HEK293 (cell line): ENCODE data around the gene MARF1.

Experiments
- CTCF ChIA-PET: fragments of 350-600 bp; formaldehyde crosslinking; extraction: SDS; loops from one replicate; lab custom pipeline; 2021; ENCODE audit warnings: antibody characterized with exemption; lab: Yijun Ruan, JAX
- POLR2A ChIA-PET: fragments of 300-600 bp; formaldehyde crosslinking; extraction: SDS; loops from one replicate; lab custom pipeline; 2020; ENCODE audit warnings: antibody characterized with exemption, inconsistent platforms; lab: Yijun Ruan, JAX
- H3K27ac ChIP-seq: fragments of 200-500 bp; sonication (Bioruptor generic); 2 replicates; pipeline ENCODE4 v1.5.1; 2014; ENCODE audit warnings: low read depth, low read length, control low read depth, inconsistent platforms; ENCODE audit errors: extremely low read depth
- H3K36me3 ChIP-seq, 2 experiments: fragments of 200-500 bp in 1 of 2; sonication (Bioruptor generic) in 1 of 2; 1 replicate in 1 of 2; 2 replicates in 1 of 2; pipeline ENCODE4 v1.5.1; 2014 to 2017; ENCODE audit warnings: inconsistent platforms in 2 of 2, low read length in 2 of 2; ENCODE audit not compliant: control insufficient read depth in 2 of 2, insufficient read depth in 1 of 2
- H3K4me1 ChIP-seq: fragments of 200-500 bp; sonication (Bioruptor generic); 2 replicates; pipeline ENCODE4 v1.5.1; 2014; ENCODE audit warnings: mild to moderate bottlenecking, low read length, inconsistent platforms; ENCODE audit not compliant: control insufficient read depth, insufficient read depth
- H3K4me3 ChIP-seq: 2 replicates; pipeline ENCODE4 v1.5.1; 2011; ENCODE audit warnings: low read depth, mild to moderate bottlenecking, control low read depth, low read length, moderate library complexity
- H3K9me3 ChIP-seq: fragments of 200-500 bp; sonication (Bioruptor generic); 2 replicates; pipeline ENCODE4 v1.5.1; 2014; ENCODE audit warnings: low read depth, low read length, inconsistent platforms; ENCODE audit not compliant: control insufficient read depth, insufficient read depth
- GLI4 ChIP-seq: fragments of 450-650 bp; formaldehyde crosslinking; IDR thresholded peaks from 2 replicates; pipeline ENCODE4 v1.5.1; 2016; ENCODE audit warnings: missing biosample characterization, missing genetic modification characterization
- KLF8 ChIP-seq: fragments of 450-650 bp; formaldehyde crosslinking; IDR thresholded peaks from 2 replicates; pipeline ENCODE4 v1.5.1; 2016; ENCODE audit warnings: missing biosample characterization, missing genetic modification characterization
- MEIS1 ChIP-seq: sonication (generic); formaldehyde crosslinking; IDR thresholded peaks from 2 replicates; pipeline ENCODE4 v1.8.1; 2022; ENCODE audit warnings: missing genetic modification reagents, mild to moderate bottlenecking, borderline replicate concordance
- OVOL3 ChIP-seq: fragments of 450-650 bp; formaldehyde crosslinking; IDR thresholded peaks from 2 replicates; pipeline ENCODE4 v1.5.1; 2016; ENCODE audit warnings: missing biosample characterization, missing genetic modification characterization
- PBX3 ChIP-seq: sonication (generic); formaldehyde crosslinking; IDR thresholded peaks from 2 replicates; pipeline ENCODE4 v1.8.1; 2022; ENCODE audit warnings: mild to moderate bottlenecking, moderate library complexity, missing genetic modification reagents
- PRDM6 ChIP-seq: fragments of 450-650 bp; formaldehyde crosslinking; IDR thresholded peaks from 2 replicates; pipeline ENCODE4 v1.5.1; 2017; ENCODE audit warnings: missing biosample characterization, missing genetic modification characterization
- TRIM28 ChIP-seq: IDR thresholded peaks from 2 replicates; pipeline ENCODE4 v1.6.1; 2011; ENCODE audit warnings: low read length, control low read depth, borderline replicate concordance
- WT1 ChIP-seq: fragments of 450-650 bp; formaldehyde crosslinking; IDR thresholded peaks from 2 replicates; pipeline ENCODE4 v1.5.1; 2016; ENCODE audit warnings: missing biosample characterization, missing genetic modification characterization
- ZNF114 ChIP-seq: fragments of 450-650 bp; formaldehyde crosslinking; IDR thresholded peaks from 2 replicates; pipeline ENCODE4 v1.5.0; 2017; ENCODE audit warnings: missing biosample characterization, missing genetic modification characterization
- ZNF121 ChIP-seq: fragments of 450-650 bp; formaldehyde crosslinking; IDR thresholded peaks from 2 replicates; pipeline ENCODE4 v1.5.1; 2016; ENCODE audit warnings: missing biosample characterization, missing genetic modification characterization
- ZNF138 ChIP-seq: fragments of 450-650 bp; formaldehyde crosslinking; IDR thresholded peaks from 2 replicates; pipeline ENCODE4 v1.5.1; 2016; ENCODE audit warnings: missing biosample characterization, missing genetic modification characterization, borderline replicate concordance
- ZNF140 ChIP-seq: fragments of 450-650 bp; formaldehyde crosslinking; IDR thresholded peaks from 2 replicates; pipeline ENCODE4 v1.5.1; 2016; ENCODE audit warnings: missing biosample characterization, missing genetic modification characterization
- ZNF16 ChIP-seq: fragments of 450-650 bp; formaldehyde crosslinking; IDR thresholded peaks from 2 replicates; pipeline ENCODE4 v1.5.1; 2016; ENCODE audit warnings: low read depth, missing biosample characterization, missing genetic modification characterization
- ZNF175 ChIP-seq: fragments of 450-650 bp; formaldehyde crosslinking; IDR thresholded peaks from 2 replicates; pipeline ENCODE4 v1.5.1; 2016; ENCODE audit warnings: missing biosample characterization, missing genetic modification characterization
- ZNF274 ChIP-seq, 2 experiments: fragments of 200-500 bp in 1 of 2; fragments of 450-650 bp in 1 of 2; sonication (Bioruptor generic) in 1 of 2; formaldehyde crosslinking in 1 of 2; IDR thresholded peaks; 2 replicates each; pipeline versions ENCODE4 v1.5.1 to v1.6.1; 2014 to 2016; ENCODE audit warnings: borderline replicate concordance in 1 of 2, inconsistent platforms in 1 of 2, low read length in 1 of 2, missing biosample characterization in 1 of 2, missing genetic modification characterization in 1 of 2
- ZNF280D ChIP-seq: fragments of 450-650 bp; formaldehyde crosslinking; IDR thresholded peaks from 2 replicates; pipeline ENCODE4 v1.5.1; 2016; ENCODE audit warnings: missing biosample characterization, missing genetic modification characterization
- ZNF311 ChIP-seq: fragments of 450-650 bp; formaldehyde crosslinking; IDR thresholded peaks from 2 replicates; pipeline ENCODE4 v1.5.1; 2017; ENCODE audit warnings: missing biosample characterization, missing genetic modification characterization, borderline replicate concordance
- ZNF335 ChIP-seq: fragments of 450-650 bp; formaldehyde crosslinking; conservative IDR thresholded peaks from 2 replicates; pipeline ENCODE4 v1.5.1; 2016; ENCODE audit warnings: missing biosample characterization, missing genetic modification characterization
- ZNF350 ChIP-seq: fragments of 450-650 bp; formaldehyde crosslinking; IDR thresholded peaks from 2 replicates; pipeline ENCODE4 v1.5.0; 2017; ENCODE audit warnings: missing biosample characterization, mild to moderate bottlenecking, missing genetic modification characterization
- ZNF354C ChIP-seq: fragments of 450-650 bp; formaldehyde crosslinking; IDR thresholded peaks from 2 replicates; pipeline ENCODE4 v1.5.1; 2016; ENCODE audit warnings: missing biosample characterization, missing genetic modification characterization, low read depth, borderline replicate concordance
- ZNF398 ChIP-seq: fragments of 450-650 bp; formaldehyde crosslinking; IDR thresholded peaks from 2 replicates; pipeline ENCODE4 v1.5.1; 2017; ENCODE audit warnings: missing biosample characterization, missing genetic modification characterization
- ZNF449 ChIP-seq: fragments of 450-650 bp; formaldehyde crosslinking; IDR thresholded peaks from 2 replicates; pipeline ENCODE4 v1.5.1; 2017; ENCODE audit warnings: missing biosample characterization, mild to moderate bottlenecking, missing genetic modification characterization, moderate library complexity
- ZNF510 ChIP-seq: fragments of 450-650 bp; formaldehyde crosslinking; IDR thresholded peaks from 2 replicates; pipeline ENCODE4 v1.5.1; 2018; ENCODE audit warnings: mild to moderate bottlenecking, missing genetic modification characterization, missing biosample characterization; ENCODE audit not compliant: insufficient replicate concordance
- ZNF626 ChIP-seq: fragments of 450-650 bp; sonication (Bioruptor Pico); formaldehyde crosslinking; IDR thresholded peaks from 2 replicates; pipeline ENCODE4 v1.5.1; 2018; ENCODE audit warnings: missing biosample characterization, missing genetic modification characterization, inconsistent platforms
- ZNF704 ChIP-seq: fragments of 450-650 bp; formaldehyde crosslinking; IDR thresholded peaks from 2 replicates; pipeline ENCODE4 v1.5.1; 2016; ENCODE audit warnings: missing biosample characterization, missing genetic modification characterization
- ZNF792 ChIP-seq: fragments of 450-650 bp; formaldehyde crosslinking; IDR thresholded peaks from 2 replicates; pipeline ENCODE4 v1.5.1; 2016; ENCODE audit warnings: missing biosample characterization, missing genetic modification characterization

The MARF1 gene

GRCh38 chr16:15672514-15673167, 29.7 kb upstream of the MARF1 start:
- Histone ChIP-seq H3K9me3 (no peaks in the 10 kb centered on the region), H3K27ac (peak overlapping the region; percentile 68), H3K4me1 (peaks cover 5% of the 10 kb centered on the region; the same call in 1 of the 2 replicates), H3K36me3 (peaks cover 15 to 51% of the 10 kb centered on the region in 2 experiments; a peak in 2 of 3 replicates), H3K4me3 (no peak overlapping the region)
- CTCF ChIA-PET, result interaction anchor here (0.6 to 1.7 kb wide), 4 partner anchors 10 to 245 kb away, joined by 4 to 5 read pairs (median 4); no protein-coding TSS in a partner anchor
- POLR2A ChIA-PET, result interaction anchor here (0.7 to 1.2 kb wide), 2 partner anchors 16 to 18 kb away, joined by 3 to 4 read pairs; no protein-coding TSS in a partner anchor
- TF ChIP-seq ZNF510 (tag by site-specific recombination) (no peak), ZNF121 (tag by site-specific recombination) (no peak), ZNF16 (tag by site-specific recombination) (no peak), ZNF704 (no peak), ZNF350 (tag by site-specific recombination) (no peak), ZNF354C (tag by site-specific recombination) (no peak), PRDM6 (tag by site-specific recombination) (peak; percentile 41; the same call in 1 of the 2 replicates), MEIS1 (CRISPR knock-in tag) (no peak), ZNF398 (0 out of 2 replicates have a peak, but pooled peaks have one; percentile 30), ZNF138 (tag by site-specific recombination) (no peak), WT1 (tag by site-specific recombination) (peak; percentile 93), GLI4 (tag by site-specific recombination) (no peak), ZNF626 (tag by site-specific recombination) (no peak), ZNF311 (tag by site-specific recombination) (no peak), TRIM28 (no peak), ZNF335 (tag by site-specific recombination) (0 out of 2 replicates have a peak, but pooled peaks have one; percentile 44), ZNF792 (tag by site-specific recombination) (no peak), OVOL3 (tag by site-specific recombination) (no peak), ZNF274 (IDR thresholded peaks at IDR 0.05; ENCODE audit: low read length) (no peak), ZNF274 (tag by site-specific recombination; IDR thresholded peaks at IDR 0.05; ENCODE audit: borderline replicate concordance) (no peak), ZNF114 (tag by site-specific recombination) (no peak), ZNF280D (tag by site-specific recombination) (no peak), ZNF175 (no peak), PBX3 (CRISPR knock-in tag) (no peak), ZNF449 (tag by site-specific recombination) (no peak), ZNF140 (tag by site-specific recombination) (no peak), KLF8 (tag by site-specific recombination) (peak; percentile 59; the same call in 1 of the 2 replicates)
